Inferior parietal cortex (tissue), 1 donor: ENCODE data around the gene SORL1.
"Not testable (repeated sequence)": the region's sequence is repeated elsewhere in the genome, so short reads cannot be mapped to it uniquely, and the experiment has no call there.

Experiments
- DNase-seq: peaks from one replicate; pipeline ENCODE4 v3.0.0-alpha.2; 2016; ENCODE audit errors: extremely low spot score

Gene SORL1

DNA sequence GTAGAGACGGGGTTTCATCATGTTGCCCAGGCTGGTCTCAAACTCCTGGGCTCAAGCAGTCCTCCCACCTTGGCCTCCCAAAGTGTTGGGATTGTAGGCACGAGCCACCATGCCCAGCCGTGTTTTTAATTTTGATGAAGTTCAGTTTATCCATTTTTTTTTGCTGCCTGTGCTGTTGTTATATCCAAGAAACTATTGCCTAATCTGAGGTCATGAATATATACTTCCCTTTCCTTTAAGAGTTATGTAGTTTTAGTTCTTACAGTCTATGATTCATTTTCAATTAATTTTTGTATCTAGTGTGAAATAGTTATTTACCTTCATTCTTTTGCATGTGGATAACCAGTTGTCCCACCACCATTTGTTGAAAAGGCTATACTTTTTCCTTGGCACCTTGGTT lies 50.9 kb downstream of the SORL1 start:
- DNase-seq, result no peak

DNA sequence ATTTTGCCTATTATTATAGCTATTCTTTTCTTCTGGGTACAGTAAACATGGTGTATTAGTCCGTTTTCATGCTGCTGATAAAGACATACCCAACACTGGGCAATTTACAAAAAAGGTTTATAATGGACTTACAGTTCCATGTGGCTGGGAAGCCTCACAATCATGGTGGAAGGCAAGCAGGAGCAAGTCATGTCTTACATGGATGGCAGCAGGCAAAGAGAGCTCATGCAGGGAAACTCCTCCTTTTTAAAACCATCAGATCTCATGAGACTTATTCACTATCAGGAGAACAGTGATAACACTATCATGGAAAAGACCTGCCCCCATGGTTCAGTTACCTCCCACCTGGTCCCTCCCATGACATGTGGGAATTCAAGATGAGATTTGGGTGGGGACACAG lies 54.1 kb downstream of the SORL1 start:
- DNase-seq, result not testable (repeated sequence)

DNA sequence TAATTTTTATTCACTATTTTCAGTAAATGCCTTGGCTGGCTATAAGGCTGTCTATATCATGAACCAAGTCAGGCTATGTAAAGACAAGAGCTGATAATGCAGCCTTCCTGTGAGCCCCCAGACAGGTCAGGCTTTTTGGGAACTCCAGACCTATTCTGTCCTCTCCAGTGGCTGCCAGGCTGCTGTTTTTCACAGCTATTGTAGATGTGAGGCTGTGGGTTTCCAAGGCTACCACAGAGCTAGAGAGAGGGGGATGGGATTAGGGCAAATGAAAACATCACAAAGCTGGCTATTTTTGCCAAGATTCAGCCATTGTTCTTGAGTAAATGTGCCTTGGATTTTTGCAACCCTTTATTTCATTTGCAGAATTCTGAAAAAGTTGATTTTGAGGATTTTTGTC lies 56.3 kb downstream of the SORL1 start:
- peak; percentile 56 for DNase-seq

DNA sequence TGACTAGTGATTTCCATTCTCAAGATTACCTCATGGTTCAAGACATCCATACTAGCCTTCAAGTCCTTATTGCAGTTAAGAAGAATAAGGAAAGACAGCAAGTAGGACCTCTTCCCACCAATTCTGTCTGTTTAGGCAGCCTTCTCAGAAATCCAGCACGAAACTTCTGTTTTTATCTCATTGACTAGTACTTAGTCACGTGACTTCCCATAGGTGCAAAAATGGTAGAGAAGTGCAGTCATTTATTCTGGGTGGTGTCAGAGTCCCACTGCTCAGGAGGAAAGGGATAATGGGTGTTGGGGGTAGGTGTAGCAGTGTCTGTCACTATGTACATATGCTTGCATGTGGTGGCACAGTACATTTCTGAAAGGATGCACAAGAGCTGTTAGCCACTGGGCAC lies 58.3 kb downstream of the SORL1 start:
- no peak for DNase-seq

DNA sequence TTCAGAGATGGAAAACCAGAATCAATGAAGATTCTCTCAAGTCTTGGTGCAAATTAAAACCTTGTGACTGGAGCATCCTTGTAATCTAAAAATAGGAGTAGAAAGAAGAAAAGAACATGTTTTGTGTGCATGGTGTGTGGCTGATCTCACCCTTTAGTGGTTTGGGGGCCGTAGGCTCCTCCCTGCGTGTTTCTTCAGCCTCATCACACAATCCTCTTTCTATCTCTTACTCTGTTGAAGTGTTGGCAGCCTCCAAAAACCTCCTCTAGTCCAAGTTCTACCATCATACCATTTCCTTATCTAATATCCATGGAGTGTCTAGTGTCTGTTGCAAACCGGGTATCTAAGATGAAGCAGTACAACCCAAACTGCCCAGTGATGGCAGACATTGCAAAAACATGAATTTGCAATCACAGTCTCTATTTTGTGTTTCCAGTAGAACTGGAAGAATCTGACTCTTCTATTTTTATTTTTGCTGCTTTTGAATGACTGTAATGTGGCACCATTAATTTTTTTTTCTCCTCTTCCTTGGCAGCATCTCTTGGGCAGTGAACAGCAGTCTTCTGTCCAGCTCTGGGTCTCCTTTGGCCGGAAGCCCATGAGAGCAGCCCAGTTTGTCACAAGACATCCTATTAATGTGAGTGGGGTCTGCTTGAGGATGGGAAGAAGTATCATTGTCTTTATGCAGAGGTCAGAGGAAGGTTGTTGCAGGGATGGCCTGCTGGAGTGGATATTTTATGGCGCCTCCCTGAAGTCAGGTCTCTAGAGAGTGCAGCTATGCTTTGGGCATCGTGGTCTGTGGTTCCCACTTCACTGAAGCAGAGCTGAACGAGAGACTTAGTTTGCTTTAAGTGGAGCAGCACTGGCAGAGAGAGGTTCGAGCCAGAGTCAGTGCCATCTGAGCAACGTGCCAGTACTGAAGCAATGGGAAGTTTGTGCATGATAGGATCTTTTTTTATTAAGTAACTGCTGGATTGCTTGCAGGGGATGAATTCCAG lies 60.7 kb downstream of the SORL1 start:
- no peak for DNase-seq

DNA sequence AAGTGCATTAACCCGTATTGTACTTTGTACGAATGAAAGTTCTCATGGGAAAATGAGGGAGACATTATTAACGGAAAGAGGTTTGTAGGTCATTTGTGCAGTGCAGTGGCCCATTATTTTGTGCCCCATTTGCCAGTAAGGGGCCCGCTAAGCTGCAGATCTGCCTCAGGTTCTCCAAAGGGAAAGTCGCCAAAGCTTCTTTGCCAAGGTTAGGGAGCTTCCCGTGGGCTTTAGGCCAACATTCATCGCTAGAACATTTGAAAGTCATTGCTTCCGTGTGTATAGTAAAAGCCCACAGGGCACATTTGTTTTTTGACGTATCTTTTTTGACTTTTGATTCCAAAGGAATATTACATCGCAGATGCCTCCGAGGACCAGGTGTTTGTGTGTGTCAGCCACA lies 61.7 kb downstream of the SORL1 start:
- DNase-seq, result no peak

DNA sequence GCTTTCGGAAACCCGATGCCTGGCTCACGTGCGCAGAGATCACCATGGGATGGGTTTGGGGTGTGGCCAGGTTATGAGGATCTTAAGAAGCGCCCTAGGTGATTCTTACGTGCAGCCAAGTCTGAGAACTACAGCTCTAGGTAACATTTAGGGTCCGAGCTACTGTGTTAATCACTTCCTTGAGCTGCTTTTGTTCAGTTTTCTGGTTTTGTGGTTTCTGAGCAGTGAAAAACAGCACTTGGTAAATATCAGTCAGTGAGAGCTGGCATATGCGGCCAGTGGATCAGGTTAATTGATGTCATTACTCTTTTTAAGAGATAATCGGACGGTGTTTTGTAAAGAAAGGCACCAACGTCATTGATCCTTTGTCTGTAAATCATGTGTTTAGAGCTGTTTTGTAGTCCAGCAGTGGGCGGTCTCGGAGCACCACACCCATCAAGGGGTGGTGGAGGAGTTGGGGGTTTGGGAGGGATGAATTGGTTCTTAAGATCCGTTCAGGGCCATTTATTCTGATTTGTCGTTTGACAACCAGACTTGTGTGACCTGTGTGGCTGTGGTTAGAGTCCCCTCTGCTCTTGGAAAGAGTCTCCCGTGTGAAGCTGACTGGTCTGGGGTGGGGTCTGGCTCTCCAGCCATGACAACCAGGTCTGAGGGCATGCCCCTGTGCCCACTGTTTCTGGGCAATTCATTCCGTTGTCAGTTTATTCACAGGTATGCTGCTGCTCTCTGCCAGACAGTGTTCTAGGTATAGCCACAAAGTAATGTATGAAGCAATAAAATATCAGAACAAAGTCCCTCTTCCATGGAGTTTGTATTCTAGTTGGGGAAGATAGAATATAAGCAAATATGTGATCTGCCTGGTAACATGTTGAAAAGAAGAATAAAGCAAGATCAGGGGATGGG lies 62.6 kb downstream of the SORL1 start:
- no peak for DNase-seq

DNA sequence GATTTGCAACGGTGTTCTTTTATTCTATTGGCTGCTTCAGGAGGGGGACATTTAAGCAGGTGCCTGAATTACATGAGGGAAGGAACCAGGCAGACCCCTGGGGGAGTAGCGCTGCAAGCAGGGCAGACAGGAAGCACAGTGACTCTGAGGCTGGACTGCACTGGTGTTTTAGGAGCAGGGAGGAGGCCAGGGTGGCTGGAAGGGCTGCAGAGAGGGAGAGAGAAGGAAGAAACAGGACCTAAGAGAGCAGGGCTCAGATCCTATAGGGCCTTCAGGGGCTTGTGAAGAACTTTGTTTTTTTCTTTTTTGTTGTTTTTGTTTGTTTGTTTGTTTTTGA lies 63.2 kb downstream of the SORL1 start:
- DNase-seq, result no peak

DNA sequence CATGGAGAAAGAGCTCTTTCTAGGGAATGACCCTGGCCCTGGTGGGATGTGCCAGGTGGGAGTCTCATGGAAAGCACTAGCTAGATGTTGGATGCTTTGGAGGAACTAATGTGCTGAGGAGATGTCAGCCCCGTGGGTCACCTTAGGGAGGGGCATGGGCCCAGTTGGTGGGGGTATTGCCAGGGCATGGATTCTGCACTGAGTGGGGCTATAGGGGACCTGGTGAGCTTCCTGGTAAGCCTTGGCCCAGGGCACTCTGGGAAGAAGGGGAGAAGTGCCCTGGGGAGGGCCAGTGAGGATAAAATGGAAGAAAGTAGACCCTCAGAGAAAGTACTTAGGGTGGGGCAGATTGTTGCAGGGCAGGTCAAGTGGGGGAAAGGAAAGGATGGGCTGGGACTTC lies 65.9 kb downstream of the SORL1 start:
- no peak for DNase-seq

DNA sequence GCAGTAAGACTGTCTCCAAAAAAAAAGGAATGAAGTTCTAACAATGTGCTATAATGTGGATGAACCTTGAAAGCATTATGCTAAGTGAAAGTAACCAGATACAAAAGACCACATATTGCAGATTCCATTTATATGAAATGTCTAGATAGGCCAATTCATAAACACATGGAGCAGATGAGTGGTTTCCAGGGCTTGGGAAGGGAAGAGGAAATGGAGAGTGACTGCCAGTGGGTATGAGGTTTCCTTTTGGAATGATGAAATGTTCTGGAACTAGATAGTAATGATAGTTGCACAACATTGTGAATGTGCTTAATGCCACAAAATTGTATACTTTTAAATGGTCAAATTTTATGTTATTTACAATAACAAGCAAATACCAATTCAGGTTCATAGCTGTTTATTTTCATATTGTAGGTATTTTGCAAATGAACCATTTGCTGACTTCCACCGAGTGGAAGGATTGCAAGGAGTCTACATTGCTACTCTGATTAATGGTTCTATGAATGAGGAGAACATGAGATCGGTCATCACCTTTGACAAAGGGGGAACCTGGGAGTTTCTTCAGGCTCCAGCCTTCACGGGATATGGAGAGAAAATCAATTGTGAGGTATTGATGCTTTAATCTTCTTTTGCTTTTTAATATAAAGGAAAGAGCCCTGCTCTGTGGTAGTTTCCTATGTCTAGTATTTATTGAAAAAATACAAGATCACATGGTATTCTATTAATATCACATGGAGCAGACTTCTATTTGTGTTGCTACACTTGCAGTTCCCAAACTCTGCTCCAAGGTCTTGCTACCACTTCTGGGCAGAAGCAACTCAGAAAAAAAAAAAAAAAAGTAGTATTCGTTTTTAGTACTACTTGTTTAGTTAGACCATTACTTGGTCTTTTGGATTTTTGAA lies 68.4 kb downstream of the SORL1 start:
- DNase-seq, result no peak

DNA sequence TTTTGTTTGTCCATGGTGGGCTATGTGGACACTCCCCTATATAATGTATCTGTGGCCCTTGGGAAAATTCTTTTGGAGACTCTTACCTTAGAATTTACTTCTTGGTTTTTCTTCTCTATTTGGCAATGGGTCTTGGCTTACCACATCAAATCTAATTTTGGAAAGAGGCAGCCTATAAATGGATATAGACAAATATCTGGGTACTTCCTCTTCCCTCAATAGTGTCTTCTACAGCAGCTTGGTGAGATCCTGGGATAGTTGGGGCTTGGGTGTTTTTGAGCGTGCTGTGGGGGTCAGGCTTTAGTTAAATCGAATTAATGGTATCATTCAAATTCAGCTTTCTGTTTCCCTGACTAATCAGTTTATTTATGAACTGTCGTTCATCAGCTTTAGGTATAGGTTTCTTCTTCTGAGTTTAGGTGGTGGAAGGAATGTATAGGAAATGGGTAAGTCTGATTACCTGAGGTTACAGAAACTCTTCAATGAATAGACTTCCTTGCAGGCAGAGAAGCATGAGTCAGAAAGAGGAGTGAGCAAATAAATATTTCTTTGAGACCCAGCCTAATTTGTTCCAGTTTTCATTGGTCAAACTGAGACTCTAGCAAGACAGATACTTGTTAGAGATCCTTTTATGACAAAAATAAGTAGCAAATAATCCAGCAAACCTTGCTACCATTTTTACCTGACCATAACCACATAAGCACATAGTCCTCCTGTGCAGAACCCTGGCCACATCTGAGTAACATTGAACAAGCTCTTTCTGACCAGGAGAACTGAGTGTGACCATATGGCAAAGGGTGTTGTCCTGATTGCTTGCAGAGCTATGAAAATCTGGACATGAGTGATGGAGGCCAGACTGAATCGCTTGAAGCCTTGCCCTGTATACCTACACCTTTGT lies 69.3 kb downstream of the SORL1 start:
- DNase-seq, result no peak

DNA sequence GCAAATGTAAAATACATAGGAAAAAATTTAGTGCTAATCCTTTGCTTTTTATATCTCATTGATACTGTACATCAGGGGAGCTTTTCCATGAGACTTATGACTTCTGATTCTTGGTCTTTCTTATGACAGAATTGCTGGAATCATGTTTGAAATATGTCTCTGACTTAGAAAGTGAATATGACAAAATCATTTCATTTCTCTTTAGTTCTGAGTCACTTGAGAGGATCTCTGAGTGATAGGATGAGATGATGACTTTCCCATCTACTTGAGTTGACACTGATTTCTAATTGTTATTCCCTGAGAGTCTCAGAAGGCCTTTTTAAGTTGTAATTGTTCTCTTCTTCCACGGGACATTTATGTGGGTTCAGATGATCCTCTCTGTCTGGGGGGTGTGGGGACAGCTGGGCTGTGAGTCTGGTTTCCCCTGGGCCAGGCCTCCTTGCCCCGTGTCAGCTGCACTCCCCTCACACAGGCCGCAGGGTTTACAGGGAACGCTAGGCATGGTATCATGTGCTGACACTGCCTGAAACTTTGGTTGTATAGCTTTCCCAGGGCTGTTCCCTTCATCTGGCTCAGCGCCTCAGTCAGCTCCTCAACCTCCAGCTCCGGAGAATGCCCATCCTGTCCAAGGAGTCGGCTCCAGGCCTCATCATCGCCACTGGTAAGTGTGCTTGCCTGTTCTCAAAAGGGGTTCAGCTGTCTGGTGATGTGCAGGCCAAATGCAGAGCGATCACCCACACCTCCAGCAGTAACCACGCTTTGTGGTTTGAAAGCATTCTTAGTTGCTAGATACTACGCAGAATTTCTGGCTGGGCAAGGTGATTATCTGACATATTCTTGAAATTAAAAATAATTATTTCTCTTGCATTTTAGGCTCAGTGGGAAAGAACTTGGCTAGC lies 70.2 kb downstream of the SORL1 start:
- DNase-seq, result no peak

DNA sequence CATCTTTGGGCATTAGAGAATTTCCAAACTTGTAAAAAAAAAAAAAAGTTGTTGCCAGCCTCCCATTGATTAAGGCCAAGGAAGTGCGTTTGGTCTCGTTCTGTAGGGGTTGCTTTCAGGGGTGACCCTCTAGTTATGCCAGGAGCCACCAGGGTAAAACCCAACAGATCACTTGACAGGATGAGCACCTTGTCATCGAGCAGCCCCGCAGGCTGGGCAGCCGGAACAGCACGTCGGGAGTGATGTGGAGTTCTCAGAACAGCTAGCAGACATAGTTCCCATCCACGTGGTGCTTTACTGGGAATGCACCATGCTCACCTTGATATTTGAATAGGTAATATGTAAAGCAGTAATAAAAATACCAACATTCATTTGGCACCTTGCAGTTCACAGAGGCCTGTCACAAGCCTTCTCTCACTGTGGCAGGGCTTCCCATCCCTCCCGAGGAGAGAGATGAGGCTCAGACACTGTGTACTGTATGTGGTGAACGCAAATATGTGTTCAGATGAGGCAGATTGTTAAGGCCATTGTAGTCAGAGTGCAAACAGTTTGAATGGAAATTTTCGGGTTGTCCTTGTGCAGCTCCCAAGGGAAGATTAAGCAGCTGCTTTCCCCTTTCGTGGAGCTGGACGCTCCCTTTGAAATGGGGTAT lies 71.6 kb downstream of the SORL1 start:
- DNase-seq, result peak; percentile 40

DNA sequence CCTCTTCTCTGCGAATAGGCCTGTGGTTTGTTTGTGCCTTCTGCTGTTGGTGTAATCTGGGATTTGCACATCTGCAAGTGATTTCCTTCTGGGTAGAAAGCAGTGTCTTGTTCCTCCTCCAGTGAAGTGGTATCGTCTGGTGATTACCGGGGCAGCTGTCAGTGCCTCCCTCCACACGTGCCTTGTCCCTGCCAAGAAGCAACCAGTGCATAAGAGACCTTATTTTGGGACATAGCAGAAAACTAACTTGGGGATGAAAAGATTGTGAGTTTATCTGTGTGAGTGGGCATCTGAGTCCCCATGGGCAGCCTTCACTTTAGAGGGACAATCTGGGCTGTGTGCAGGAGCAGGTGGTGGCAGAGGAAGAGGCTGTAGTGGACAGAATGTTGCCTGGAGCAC lies 72.1 kb downstream of the SORL1 start:
- DNase-seq, result no peak

DNA sequence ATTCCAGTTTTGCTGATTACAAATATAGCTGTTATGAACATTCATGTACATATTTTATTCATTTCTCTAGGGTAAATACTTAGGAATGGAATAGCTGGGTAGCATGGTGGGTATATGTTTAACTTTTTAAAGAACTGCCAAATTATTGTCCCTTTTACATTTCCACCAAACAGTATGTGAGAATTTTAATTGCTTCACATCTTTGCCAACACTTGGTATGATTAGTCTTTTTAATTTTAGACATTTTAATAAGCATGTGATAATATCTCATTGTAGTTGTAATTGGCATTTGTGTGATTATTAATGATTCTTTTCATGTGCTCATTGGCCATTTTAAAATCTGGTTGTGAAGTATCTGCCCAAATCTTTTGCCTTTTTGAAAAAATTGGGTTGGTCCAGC lies 73.3 kb downstream of the SORL1 start:
- no peak for DNase-seq

DNA sequence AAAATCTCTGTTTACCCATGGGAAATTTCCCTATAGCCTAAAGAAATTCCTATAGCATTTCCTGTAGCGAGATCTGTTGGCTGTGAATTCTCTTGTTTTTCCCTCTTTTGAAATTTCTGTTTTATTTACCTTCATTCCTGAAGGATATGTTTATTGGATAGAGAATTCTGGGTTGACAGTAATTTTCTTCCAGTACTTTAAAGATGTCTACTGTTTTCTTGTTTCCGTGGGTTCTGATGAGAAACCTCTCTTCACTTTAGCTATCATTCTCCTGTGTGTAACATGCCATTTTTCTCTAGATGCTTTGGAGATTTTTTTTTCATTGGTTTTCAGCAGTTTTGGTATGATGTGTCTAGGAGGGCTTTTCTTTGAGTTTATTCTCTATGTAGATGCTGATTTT lies 78.1 kb downstream of the SORL1 start:
- DNase-seq, result no peak

DNA sequence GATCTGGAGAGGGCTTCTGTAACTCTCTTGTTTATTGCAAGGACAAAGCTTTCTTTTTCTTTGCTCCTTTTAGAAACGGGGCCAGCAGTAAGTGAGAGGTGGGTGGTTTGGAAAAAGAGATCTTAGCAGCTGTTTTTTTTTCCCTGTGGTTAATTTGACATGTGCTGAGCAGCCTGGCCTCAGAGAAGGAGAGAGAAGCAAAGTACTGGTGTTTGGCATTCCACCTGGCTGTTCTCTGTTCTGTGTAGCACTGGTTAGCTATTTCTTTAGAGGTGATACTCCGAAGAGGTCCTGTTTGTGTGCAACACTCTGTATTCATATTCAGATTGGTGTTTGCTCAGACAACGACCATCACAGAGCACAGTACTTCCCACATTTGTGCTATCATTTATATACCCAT lies 81.5 kb downstream of the SORL1 start:
- peak; percentile 33 for DNase-seq

DNA sequence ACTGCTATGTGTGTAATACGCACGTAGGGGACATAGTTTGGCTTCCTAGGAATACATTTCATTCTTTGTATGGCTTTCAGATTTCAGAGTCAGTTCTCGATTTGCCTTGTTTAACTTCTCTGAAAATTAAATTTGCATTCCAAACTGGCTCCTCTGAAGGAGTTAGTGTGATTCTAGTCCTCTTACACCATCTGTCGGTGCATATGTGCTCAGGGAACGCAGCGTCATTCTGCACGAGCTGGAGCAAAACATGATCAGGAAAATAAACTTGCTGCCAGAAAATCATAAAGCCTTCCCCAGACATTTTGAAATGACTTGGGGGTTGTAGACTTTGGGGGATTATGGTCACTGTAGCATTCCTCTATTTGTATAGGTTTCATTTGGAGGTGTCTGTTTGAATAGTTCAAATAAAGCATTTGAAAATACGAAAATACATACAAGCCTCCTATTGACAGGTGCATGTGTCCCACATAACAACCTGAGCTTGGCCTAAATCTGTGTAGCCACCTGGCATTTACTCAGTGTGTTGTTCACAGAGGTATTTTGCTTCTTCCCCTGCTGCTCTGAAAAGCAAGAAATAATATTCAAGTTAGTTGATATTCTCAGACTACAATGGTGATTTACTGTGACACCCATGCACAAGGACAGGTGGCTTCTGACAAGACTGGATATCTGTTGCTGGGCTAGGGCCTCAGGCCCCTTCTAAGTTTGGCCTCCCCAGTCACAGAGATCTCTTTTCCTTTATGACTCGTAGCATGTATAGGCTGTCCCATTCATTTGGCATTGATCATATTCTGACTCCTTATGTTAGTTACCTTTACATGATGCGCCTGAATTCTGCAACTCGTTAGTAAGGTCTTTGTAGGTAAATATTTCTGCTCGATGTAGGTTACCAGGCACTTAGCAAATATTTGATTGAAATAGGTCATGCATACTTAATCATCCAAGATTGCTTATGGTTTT lies 82.3 kb downstream of the SORL1 start:
- DNase-seq, result peak; percentile 84
